Central memory CD4-positive, alpha-beta T cell (primary cell): ENCODE data around the gene PPIL6.

Experiments used
- DNase-seq: peaks from one replicate; pipeline ENCODE4 v3.0.0; 2022

Gene PPIL6

GRCh38 chr6:109360791-109361190, 79.6 kb downstream of the PPIL6 start:
- no peak for DNase-seq

- no peak for DNase-seq
Measured at GRCh38 chr6:109360281-109360680, 80.1 kb downstream of the PPIL6 start.

DNA sequence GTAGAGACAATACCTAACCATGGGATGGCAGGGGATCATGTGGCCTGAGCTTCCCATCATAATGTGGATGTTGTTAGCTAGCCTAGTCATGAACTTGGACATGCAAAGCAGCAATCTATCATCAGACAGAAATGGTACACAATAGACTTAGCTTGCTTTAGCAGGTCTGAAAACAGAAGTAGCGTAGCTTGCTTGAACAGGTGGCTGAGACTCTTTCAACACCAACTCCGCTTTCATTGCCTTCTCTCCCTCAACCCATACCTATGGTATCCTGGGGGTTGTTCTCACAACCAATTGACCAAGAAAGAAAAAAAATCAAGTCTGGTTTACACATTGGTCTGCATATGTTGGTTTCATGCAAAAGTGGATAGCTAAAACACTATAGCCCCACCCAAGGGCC, 81.2 kb downstream of the PPIL6 start:
- no peak for DNase-seq

DNA sequence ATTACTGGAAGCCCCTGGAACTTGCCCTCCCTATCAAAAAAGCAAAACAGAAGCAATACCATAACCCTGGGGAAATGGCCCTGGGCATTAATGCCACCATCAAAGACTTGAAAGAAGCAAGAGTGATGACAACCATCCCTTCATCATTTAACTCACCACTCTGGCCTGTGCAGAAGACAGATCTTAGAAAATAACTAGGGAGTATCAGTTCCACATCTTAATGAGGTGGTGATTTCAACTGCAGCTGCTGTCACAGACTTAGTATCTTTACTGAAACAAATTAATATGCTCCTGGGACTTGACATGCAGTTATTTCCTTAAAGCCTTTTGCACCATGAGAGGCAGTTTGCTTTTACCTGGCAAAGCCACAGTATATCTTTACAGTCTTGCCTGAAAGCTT, 82.2 kb downstream of the PPIL6 start:
- no peak for DNase-seq

DNA sequence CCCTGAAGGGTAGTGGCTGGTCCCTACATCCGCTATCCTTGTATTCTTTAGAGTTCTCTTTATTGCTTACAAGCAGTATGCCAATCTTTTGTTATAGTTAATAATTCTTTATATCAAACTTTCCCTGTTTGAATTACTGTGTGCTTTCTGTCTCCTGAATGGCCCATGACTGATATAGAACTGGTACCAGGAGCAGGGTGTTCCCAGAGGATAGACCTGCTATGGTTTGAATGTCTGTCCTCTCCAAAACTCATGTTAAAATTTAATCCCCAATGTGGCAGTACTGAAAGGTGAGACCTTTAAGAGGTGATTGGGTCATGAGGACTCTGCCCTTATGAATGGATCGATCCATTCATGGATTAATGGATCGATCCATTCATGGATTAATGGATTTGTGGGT, 84.2 kb downstream of the PPIL6 start:
- no peak for DNase-seq

- no peak for DNase-seq
Measured at GRCh38 chr6:109351231-109352130, 88.9 kb downstream of the PPIL6 start.

- DNase-seq = no peak
Measured at GRCh38 chr6:109349419-109349987, 90.9 kb downstream of the PPIL6 start.

DNA sequence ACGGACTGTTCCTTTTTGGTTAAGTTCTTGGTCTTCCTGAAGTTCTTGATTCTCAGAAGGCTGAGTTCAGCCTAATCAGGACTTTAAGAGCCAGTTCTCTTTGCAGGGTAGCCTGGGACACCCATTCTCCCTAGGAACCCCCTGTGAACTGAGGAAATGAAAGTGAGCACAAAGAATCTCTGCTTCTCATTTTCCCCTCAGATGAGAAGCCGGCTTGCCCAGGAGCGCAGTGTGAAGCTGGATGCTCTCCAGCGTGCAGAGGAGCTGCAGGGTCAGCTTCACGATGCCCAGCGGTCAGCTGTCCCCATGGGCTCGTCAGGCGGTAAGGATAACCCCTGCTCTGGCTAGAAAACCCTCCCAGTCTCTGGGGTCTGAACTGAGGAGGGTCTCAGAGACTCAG, 92.2 kb downstream of the PPIL6 start:
- DNase-seq = no peak

DNA sequence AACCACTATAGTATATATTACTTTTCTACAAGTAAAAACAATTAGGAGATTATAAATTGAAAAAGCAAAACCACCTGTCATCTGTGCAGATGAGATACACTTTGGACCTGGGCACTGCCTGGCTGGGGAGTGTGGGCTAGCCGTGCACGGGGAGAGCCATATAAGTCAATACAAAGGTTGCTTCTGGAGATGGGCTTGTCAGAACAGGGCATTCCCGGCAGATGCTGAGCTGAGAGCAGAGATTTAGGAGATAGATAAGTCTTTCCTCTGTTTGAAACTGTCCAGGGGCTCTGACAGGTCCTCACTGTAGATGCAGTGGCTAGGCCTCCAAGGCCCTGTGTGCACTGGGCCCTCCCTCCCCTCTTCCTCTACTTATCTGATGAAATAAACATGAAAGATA, 92.6 kb downstream of the PPIL6 start:
- DNase-seq = no peak

DNA sequence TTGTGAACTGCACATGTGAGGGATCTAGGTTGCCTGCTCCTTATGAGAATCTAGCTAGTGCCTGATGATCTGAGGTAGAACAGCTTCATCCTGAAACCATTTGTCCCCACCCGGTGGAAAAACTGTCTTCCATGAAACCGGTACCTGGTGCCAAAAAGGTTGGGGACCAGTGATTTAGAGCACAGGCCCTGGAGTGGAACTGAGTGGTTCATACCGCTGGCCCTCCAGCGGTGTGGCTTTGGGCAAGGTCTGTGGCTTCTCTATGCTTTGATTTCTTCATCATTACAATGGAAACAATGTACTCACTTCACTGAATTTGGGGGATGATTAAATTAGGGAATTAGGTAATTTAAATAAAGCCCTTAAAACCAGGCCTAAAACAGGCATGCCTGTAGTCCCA, 94.4 kb downstream of the PPIL6 start:
- no peak for DNase-seq

- DNase-seq = no peak
Measured at GRCh38 chr6:109344226-109344625, 96.2 kb downstream of the PPIL6 start.

DNA sequence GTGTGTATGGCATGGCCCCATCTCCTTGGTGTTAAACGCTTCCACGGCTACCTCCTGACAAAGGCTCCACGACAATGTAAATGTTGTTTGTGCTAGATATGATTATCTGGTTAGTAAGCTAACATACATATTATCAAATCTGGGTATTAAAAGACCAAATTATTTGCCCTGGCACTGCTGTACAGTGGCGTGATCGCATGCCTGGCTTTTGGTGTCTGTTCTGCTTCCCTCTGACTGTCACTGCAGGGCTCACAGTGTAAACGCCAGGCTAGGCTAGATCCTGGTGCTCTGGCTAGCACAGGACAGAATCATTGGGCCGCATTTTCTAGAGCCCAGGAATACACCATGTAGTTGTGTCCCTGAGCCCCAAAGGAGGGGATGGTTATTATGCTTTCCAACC, 96.9 kb downstream of the PPIL6 start:
- no peak for DNase-seq

DNA sequence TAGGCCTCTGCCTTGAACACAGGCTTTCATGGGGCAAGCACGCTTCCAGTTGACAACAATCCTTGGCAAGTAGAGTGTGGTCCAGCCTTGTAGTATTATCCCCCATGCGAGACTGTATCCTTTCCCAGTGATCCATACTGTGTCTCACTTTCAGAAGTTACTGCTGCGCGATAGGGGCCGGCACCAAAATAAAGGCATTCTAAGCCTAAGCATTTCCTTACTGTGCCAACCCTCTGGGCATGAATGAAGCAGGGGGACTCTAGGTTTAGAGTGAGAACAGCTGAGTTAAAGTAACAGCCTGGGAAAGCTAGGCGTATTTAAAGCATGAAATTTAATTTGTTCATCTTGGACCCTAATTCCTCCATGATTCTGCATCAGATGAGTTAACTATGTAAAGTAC, 97.5 kb downstream of the PPIL6 start:
- no peak for DNase-seq

DNA sequence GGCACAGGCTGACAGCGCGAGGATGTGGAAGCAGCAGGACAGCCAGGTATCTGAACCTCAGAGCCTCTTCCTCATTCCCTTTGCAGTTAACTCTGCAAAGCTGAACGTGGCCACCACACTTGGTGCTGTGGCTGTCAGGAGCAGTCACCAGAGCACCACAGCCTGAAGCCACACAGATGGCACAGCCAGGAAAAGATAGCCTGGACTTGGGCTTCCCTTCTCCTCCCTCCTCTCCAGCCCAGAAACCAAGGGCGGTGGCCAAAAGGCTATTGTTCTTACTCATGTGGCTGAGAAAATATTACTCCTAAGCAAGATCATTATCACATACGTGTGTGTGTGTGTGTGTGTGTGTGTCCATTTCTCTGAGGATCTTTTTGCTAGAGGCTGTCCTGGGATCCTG, 97.9 kb downstream of the PPIL6 start:
- DNase-seq = no peak

GRCh38 chr6:109340811-109341210, 99.6 kb downstream of the PPIL6 start:
- no peak for DNase-seq
